Liver (tissue), 9 donors: Measurements from ENCODE around the gene GNAT1. TPM values are rescaled to one million over a fixed set of nuclear protein-coding genes. Genes with fewer than 3 reads are reported as not detected.

Experiments used
- DNase-seq: peaks from one replicate; pipeline ENCODE4 v3.0.0-alpha.2; 2017; ENCODE audit warnings: low spot score
- H3K27ac ChIP-seq, 2 donors: one replicate each; pipeline ENCODE4 v1.7.0; 2013; ENCODE audit warnings: inconsistent platforms in 2 of 2, low read length in 2 of 2, control low read depth in 1 of 2, low read depth in 1 of 2, mild to moderate bottlenecking in 1 of 2
- H3K27me3 ChIP-seq, 4 donors: one replicate each; pipeline versions ENCODE4 v1.6.1 to v1.7.0; 2013; ENCODE audit warnings: low read length in 3 of 4, inconsistent platforms in 1 of 4, mild to moderate bottlenecking in 1 of 4, moderate library complexity in 1 of 4; ENCODE audit not compliant: control insufficient read depth in 4 of 4, insufficient read depth in 4 of 4
- H3K36me3 ChIP-seq, 4 donors: one replicate each; pipeline versions ENCODE4 v1.6.1 to v1.7.0; 2013; ENCODE audit warnings: low read length in 3 of 4, mild to moderate bottlenecking in 3 of 4, low read depth in 1 of 4, moderate library complexity in 1 of 4; ENCODE audit not compliant: control insufficient read depth in 4 of 4, insufficient read depth in 3 of 4
- H3K4me1 ChIP-seq, 4 donors: one replicate each; pipeline versions ENCODE4 v1.6.1 to v1.7.0; 2013; ENCODE audit warnings: low read length in 3 of 4, mild to moderate bottlenecking in 3 of 4, moderate library complexity in 1 of 4; ENCODE audit not compliant: control insufficient read depth in 4 of 4, insufficient read depth in 4 of 4
- H3K4me3 ChIP-seq, 3 donors: one replicate each; pipeline versions ENCODE4 v1.6.1 to v1.7.0; 2013; ENCODE audit warnings: low read length in 3 of 3, control low read depth in 1 of 3, low read depth in 1 of 3, mild to moderate bottlenecking in 1 of 3
- H3K9ac ChIP-seq, 2 donors: one replicate each; pipeline ENCODE4 v1.7.0; 2013; ENCODE audit warnings: low read length in 2 of 2, mild to moderate bottlenecking in 2 of 2, moderate library complexity in 2 of 2, control low read depth in 1 of 2, low read depth in 1 of 2
- H3K9me3 ChIP-seq, 4 donors: one replicate each; pipeline versions ENCODE4 v1.6.1 to v1.7.0; 2013; ENCODE audit warnings: low read length in 3 of 4; ENCODE audit not compliant: control insufficient read depth in 4 of 4
- ATF3 ChIP-seq: IDR thresholded peaks from 2 replicates; pipeline ENCODE4 v1.6.1; 2016; ENCODE audit warnings: antibody characterized with exemption
- CTCF ChIP-seq: fragments of 150-350 bp; IDR thresholded peaks from 2 replicates; pipeline ENCODE4 v1.5.1; 2017; ENCODE audit warnings: improper control_type of control experiment, low read depth, low read length; ENCODE audit not compliant: missing input control
- EGR1 ChIP-seq, 2 donors: IDR thresholded peaks; 2 replicates each; pipeline ENCODE4 v1.6.1; 2016 to 2018; ENCODE audit warnings: antibody characterized with exemption in 2 of 2, low read depth in 2 of 2
- FOXA1 ChIP-seq: IDR thresholded peaks from 2 replicates; pipeline ENCODE4 v1.6.1; 2016; ENCODE audit warnings: antibody characterized with exemption
- FOXA2 ChIP-seq: IDR thresholded peaks from 2 replicates; pipeline ENCODE4 v1.6.1; 2016; ENCODE audit warnings: antibody characterized with exemption
- GABPA ChIP-seq, 2 donors: IDR thresholded peaks in 1 of 2; conservative IDR thresholded peaks in 1 of 2; 2 replicates each; pipeline ENCODE4 v1.6.1; 2016; ENCODE audit warnings: antibody characterized with exemption in 2 of 2, mild to moderate bottlenecking in 1 of 2, moderate library complexity in 1 of 2
- HNF4A ChIP-seq, 2 donors: conservative IDR thresholded peaks; 2 replicates each; pipeline ENCODE4 v1.6.1; 2016; ENCODE audit warnings: antibody characterized with exemption in 2 of 2, mild to moderate bottlenecking in 2 of 2
- HNF4G ChIP-seq: IDR thresholded peaks from 2 replicates; pipeline ENCODE4 v1.6.1; 2016; ENCODE audit warnings: antibody characterized with exemption
- JUND ChIP-seq, 2 donors: IDR thresholded peaks; 2 replicates each; pipeline ENCODE4 v1.6.1; 2016; ENCODE audit warnings: antibody characterized with exemption in 2 of 2
- MAX ChIP-seq: IDR thresholded peaks from 2 replicates; pipeline ENCODE4 v1.6.1; 2016; ENCODE audit warnings: antibody characterized with exemption
- NR2F2 ChIP-seq: IDR thresholded peaks from 2 replicates; pipeline ENCODE4 v1.6.1; 2016; ENCODE audit warnings: antibody characterized with exemption
- RAD21 ChIP-seq, 2 donors: IDR thresholded peaks; 2 replicates each; pipeline ENCODE4 v1.6.1; 2016; ENCODE audit warnings: antibody characterized with exemption in 2 of 2, mild to moderate bottlenecking in 2 of 2
- RXRA ChIP-seq, 2 donors: IDR thresholded peaks; 2 replicates each; pipeline ENCODE4 v1.6.1; 2017 to 2018; ENCODE audit warnings: antibody characterized with exemption in 2 of 2, mild to moderate bottlenecking in 1 of 2
- SP1 ChIP-seq: IDR thresholded peaks from 2 replicates; pipeline ENCODE4 v1.6.1; 2018; ENCODE audit warnings: antibody characterized with exemption, mild to moderate bottlenecking
- TAF1 ChIP-seq: conservative IDR thresholded peaks from 2 replicates; pipeline ENCODE4 v1.6.1; 2016; ENCODE audit warnings: antibody characterized with exemption, mild to moderate bottlenecking
- YY1 ChIP-seq: IDR thresholded peaks from 2 replicates; pipeline ENCODE4 v1.6.1; 2016; ENCODE audit warnings: antibody characterized with exemption, mild to moderate bottlenecking
- WGBS: extraction: QIAGEN DNeasy Blood & Tissue Kit; methylation state at CpG from one replicate; pipeline ENCODE4 v1.1.7; 2013; 5-methylcytosine and 5-hydroxymethylcytosine counted together
- polyA plus RNA-seq, 2 donors: library from polyadenylated mRNA; stranded (reverse) in 1 of 2; unstranded in 1 of 2; fragments of 200-250 nt in 1 of 2; fragments of >200 nt in 1 of 2; fragmentation: Nextera tagmentation in 1 of 2; extraction: Ambion mirVana in 1 of 2; gene quantifications; one replicate each; pipeline versions ENCODE4 v1.2.1 to v1.2.3, GENCODE V29; 2013 to 2015
- total RNA-seq, 2 donors: library from RNA; depleted of rRNA; stranded (reverse); fragments of >200 nt; gene quantifications; one replicate each; pipeline ENCODE4 v1.2.3, GENCODE V29; 2014
- TF ChIP-seq, protein P1 (sequence below): IDR thresholded peaks from 2 replicates; pipeline ENCODE4 v1.6.1; 2016; ENCODE audit warnings: antibody characterized with exemption, mild to moderate bottlenecking
- TF ChIP-seq, protein P2 (sequence below): IDR thresholded peaks from 2 replicates; pipeline ENCODE4 v1.6.1; 2016; ENCODE audit warnings: antibody characterized with exemption
- donor health status: healthy.
- donor health status: healthy.
- donor health status: healthy.
- donor health status: healthy.
- donor health status: healthy.

GNAT1 gene
- total and polyA plus RNA-seq, 4 donors = 0.08 TPM; not detected in 3

- 47% methylated on average over 5 of the region's 5 CpGs for WGBS
- H3K27me3 ChIP-seq = no peaks in the 10 kb centered on the region
- no peaks in the 10 kb centered on the region for H3K9me3 ChIP-seq
- H3K9ac ChIP-seq = peak overlapping the region; percentile 5 to 36
- TF ChIP-seq RXRA (IDR thresholded peaks at IDR 0.05) (no peak), JUND (IDR thresholded peaks at IDR 0.05) (no peak), HNF4G (no peak), HNF4A (conservative IDR thresholded peaks at IDR 0.05) (no peak), NR2F2 (no peak), FOXA2 (no peak), GABPA (IDR thresholded peaks at IDR 0.05 in 1 of 2, conservative IDR thresholded peaks at IDR 0.05 in 1 of 2) (no peak), FOXA1 (no peak), EGR1 (IDR thresholded peaks at IDR 0.05; ENCODE audit: low read depth in 2 of 2) (no peak), CTCF (no peak), SP1 (no peak), RAD21 (IDR thresholded peaks at IDR 0.05) (no peak), MAX (no peak), ATF3 (no peak), TAF1 (no peak), YY1 (no peak)
- TF ChIP-seq, protein P1, sequence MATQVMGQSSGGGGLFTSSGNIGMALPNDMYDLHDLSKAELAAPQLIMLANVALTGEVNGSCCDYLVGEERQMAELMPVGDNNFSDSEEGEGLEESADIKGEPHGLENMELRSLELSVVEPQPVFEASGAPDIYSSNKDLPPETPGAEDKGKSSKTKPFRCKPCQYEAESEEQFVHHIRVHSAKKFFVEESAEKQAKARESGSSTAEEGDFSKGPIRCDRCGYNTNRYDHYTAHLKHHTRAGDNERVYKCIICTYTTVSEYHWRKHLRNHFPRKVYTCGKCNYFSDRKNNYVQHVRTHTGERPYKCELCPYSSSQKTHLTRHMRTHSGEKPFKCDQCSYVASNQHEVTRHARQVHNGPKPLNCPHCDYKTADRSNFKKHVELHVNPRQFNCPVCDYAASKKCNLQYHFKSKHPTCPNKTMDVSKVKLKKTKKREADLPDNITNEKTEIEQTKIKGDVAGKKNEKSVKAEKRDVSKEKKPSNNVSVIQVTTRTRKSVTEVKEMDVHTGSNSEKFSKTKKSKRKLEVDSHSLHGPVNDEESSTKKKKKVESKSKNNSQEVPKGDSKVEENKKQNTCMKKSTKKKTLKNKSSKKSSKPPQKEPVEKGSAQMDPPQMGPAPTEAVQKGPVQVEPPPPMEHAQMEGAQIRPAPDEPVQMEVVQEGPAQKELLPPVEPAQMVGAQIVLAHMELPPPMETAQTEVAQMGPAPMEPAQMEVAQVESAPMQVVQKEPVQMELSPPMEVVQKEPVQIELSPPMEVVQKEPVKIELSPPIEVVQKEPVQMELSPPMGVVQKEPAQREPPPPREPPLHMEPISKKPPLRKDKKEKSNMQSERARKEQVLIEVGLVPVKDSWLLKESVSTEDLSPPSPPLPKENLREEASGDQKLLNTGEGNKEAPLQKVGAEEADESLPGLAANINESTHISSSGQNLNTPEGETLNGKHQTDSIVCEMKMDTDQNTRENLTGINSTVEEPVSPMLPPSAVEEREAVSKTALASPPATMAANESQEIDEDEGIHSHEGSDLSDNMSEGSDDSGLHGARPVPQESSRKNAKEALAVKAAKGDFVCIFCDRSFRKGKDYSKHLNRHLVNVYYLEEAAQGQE = no peak
- TF ChIP-seq, protein P2, sequence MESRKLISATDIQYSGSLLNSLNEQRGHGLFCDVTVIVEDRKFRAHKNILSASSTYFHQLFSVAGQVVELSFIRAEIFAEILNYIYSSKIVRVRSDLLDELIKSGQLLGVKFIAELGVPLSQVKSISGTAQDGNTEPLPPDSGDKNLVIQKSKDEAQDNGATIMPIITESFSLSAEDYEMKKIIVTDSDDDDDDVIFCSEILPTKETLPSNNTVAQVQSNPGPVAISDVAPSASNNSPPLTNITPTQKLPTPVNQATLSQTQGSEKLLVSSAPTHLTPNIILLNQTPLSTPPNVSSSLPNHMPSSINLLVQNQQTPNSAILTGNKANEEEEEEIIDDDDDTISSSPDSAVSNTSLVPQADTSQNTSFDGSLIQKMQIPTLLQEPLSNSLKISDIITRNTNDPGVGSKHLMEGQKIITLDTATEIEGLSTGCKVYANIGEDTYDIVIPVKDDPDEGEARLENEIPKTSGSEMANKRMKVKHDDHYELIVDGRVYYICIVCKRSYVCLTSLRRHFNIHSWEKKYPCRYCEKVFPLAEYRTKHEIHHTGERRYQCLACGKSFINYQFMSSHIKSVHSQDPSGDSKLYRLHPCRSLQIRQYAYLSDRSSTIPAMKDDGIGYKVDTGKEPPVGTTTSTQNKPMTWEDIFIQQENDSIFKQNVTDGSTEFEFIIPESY = no peak
- H3K36me3 ChIP-seq = no peaks in the 10 kb centered on the region
- DNase-seq = no peak
- no peak overlapping the region for H3K4me3 ChIP-seq
- peak overlapping the region; percentile 87 to 95 for H3K27ac ChIP-seq
- peaks cover 30 to 90% (median 78%) of the 10 kb centered on the region in 4 donors for H3K4me1 ChIP-seq
Measured at GRCh38 chr3:50210176-50210509, 18.7 kb downstream of the GNAT1 start.
